Measurements from ENCODE around the gene DNAH17.

DNA sequence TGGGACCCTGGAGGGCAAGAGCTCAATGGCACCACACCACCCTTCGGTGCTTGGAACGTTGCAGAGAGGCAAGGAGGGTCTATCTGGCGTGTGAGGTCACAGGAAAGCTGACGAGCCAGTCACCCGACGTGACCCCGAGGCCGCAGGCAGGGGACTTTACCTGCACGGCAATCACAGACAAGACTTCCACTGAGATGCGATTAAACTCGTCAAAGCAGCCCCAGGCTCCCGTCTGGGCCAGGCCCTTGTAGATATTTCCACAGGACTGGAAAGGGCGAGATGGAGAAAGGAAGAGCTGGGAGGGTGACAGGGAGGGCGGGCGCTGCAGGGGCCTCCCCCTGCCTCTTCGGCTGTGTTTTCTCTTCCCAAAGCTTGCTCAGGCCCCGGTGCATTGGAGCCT is 78.3 kb downstream of the DNAH17 start:
- TF ChIP-seq, protein P1, sequence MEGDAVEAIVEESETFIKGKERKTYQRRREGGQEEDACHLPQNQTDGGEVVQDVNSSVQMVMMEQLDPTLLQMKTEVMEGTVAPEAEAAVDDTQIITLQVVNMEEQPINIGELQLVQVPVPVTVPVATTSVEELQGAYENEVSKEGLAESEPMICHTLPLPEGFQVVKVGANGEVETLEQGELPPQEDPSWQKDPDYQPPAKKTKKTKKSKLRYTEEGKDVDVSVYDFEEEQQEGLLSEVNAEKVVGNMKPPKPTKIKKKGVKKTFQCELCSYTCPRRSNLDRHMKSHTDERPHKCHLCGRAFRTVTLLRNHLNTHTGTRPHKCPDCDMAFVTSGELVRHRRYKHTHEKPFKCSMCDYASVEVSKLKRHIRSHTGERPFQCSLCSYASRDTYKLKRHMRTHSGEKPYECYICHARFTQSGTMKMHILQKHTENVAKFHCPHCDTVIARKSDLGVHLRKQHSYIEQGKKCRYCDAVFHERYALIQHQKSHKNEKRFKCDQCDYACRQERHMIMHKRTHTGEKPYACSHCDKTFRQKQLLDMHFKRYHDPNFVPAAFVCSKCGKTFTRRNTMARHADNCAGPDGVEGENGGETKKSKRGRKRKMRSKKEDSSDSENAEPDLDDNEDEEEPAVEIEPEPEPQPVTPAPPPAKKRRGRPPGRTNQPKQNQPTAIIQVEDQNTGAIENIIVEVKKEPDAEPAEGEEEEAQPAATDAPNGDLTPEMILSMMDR (tag by site-specific recombination; IDR thresholded peaks at IDR 0.05): no peak
- TF ChIP-seq KLF1 (tag by site-specific recombination; IDR thresholded peaks at IDR 0.05) (no peak), ZBTB26 (tag by site-specific recombination; optimal IDR thresholded peaks at IDR 0.05) (no peak)

All from HEK293 (cell line).